Gastroesophageal sphincter (tissue), 4 donors: ENCODE measurements around the gene ZNF296. TPM values are rescaled to one million over a fixed set of nuclear protein-coding genes. Genes with fewer than 3 reads are reported as not detected.

Source experiments
- ATAC-seq: fragments of 150-250 bp; one replicate; pipeline ENCODE4 v1.9.1; 2016; ENCODE audit warnings: mild to moderate bottlenecking, moderate library complexity
- H3K27ac ChIP-seq, 4 donors: fragments of 200-600 bp; sonication (generic) in 3 of 4; 1 replicate in 3 of 4; 2 replicates in 1 of 4; pipeline ENCODE4 v1.5.1; 2016 to 2019
- H3K27me3 ChIP-seq: fragments of 200-600 bp; sonication (generic); one replicate; pipeline ENCODE4 v1.5.1; 2019
- H3K36me3 ChIP-seq, 2 donors: fragments of 200-600 bp; sonication (generic); one replicate each; pipeline ENCODE4 v1.5.1; 2019; ENCODE audit warnings: control low read depth in 1 of 2
- H3K4me1 ChIP-seq, 3 donors: fragments of 200-600 bp; sonication (generic); 1 replicate in 2 of 3; 2 replicates in 1 of 3; pipeline ENCODE4 v1.5.1; 2016 to 2019; ENCODE audit warnings: control low read depth in 2 of 3
- H3K4me3 ChIP-seq, 2 donors: fragments of 200-600 bp; sonication (generic); one replicate each; pipeline ENCODE4 v1.5.1; 2019; ENCODE audit warnings: mild to moderate bottlenecking in 1 of 2, moderate library complexity in 1 of 2
- H3K9me3 ChIP-seq, 3 donors: fragments of 200-600 bp; sonication (generic); one replicate each; pipeline ENCODE4 v1.5.1; 2017 to 2019; ENCODE audit warnings: control low read depth in 2 of 3
- CTCF ChIP-seq, 4 experiments: fragments of 200-600 bp in 2 of 4; fragments of 450-650 bp in 2 of 4; sonication (generic) in 1 of 4; IDR thresholded peaks; one replicate each; pipeline ENCODE4 v1.5.1; 2017 to 2019; ENCODE audit warnings: antibody characterized with exemption in 4 of 4, mild to moderate bottlenecking in 2 of 4, moderate library complexity in 2 of 4
- EP300 ChIP-seq: sonication (generic); formaldehyde crosslinking; IDR thresholded peaks from one replicate; pipeline ENCODE4 v1.6.1; 2017; ENCODE audit warnings: antibody characterized with exemption, mild to moderate bottlenecking
- POLR2A ChIP-seq, 2 donors: fragments of 450-650 bp; IDR thresholded peaks; one replicate each; pipeline ENCODE4 v1.6.1; 2017; ENCODE audit warnings: antibody characterized with exemption in 2 of 2, mild to moderate bottlenecking in 2 of 2, moderate library complexity in 1 of 2
- POLR2AphosphoS5 ChIP-seq: sonication (generic); formaldehyde crosslinking; IDR thresholded peaks from one replicate; pipeline ENCODE4 v1.6.1; 2017; ENCODE audit warnings: antibody characterized with exemption
- WGBS, 2 donors: methylation state at CpG; one replicate each; pipeline ENCODE4 v1.1.5; 2018; ENCODE audit warnings: low coverage in 1 of 2; 5-methylcytosine and 5-hydroxymethylcytosine counted together
- total RNA-seq, 4 donors: library from RNA; depleted of rRNA; stranded (reverse); fragments of >200 nt; gene quantifications; one replicate each; pipeline ENCODE4 v1.1.0, GENCODE V29; 2016

Gene ZNF296
- total RNA-seq, 4 donors from 2014 or later = 0.50 TPM; not detected in 3

DNA sequence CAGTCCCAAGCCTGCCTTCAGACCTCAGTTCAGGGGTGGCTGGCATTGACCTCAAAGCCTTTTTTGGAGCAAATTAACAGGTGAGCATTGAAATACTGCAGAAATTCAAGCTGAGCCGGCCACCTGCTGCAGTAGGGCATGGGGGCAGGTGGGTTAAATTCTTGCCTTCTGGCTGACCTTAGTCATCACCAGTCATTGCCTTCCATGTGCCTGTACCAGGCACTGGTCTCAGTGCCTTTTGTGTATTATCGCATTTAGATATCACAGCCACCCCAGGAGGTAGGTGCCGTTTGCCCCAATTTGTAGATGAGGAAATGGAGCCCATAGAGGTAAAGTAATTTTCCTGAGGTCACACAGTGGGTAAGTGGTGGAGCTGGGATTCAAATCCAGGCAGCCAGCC lies 23.9 kb upstream of the ZNF296 start:
- Histone ChIP-seq H3K27me3 (no peaks in the 10 kb centered on the region), H3K4me3 (no peak overlapping the region), H3K27ac (peak overlapping the region in 3 of 4 donors; percentile 10 to 51 (median 12)), H3K9me3 (no peaks in the 10 kb centered on the region), H3K4me1 (peaks cover 0 to 85% (median 35%) of the 10 kb centered on the region in 3 donors), H3K36me3 (no peaks in the 10 kb centered on the region)
- no peak for ATAC-seq
- no peak for TF ChIP-seq POLR2AphosphoS5
- no CpG with 5 or more reads among the region's 3 CpGs for WGBS, 2 donors

DNA sequence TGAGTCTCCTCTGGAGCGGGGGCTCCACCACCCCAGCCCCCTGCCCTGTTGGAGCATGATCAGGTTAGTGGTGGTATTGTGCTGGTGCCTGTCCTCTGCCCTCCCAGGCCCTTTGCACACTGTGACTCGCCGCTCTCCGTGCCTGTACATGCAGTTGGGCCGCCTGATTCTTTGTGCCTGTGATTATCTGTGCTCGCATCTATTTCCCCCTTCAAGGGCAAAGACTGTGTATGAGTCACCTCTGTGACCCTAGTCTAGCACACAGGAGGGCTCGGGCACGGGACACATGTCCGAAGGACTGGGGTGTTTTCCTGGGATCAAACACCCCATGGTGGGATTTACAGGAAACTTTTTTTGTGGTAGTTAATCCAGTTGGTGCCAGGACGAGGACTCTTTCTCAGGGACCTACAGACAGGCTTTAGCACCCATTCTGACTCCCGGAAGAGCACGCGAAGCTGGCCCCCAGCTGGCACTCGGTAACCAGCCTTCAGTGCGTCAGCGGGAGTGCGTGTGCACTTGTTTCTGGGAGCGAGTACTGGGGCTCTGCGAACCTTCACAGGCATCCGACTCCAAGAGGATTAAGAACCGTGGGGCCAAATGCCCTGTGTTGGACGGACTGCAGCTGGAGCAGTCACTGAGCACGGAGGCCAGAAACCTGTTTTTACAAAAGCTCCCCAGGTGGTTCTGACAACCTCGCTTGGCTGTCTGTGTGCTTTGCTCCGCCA lies 23.4 kb upstream of the ZNF296 start:
- H3K36me3 ChIP-seq = no peaks in the 10 kb centered on the region
- no peaks in the 10 kb centered on the region for H3K27me3 ChIP-seq
- no peak overlapping the region for H3K4me3 ChIP-seq
- TF ChIP-seq POLR2AphosphoS5 (peak; percentile 22), EP300 (no peak), POLR2A (IDR thresholded peaks at IDR 0.05) (no peak), CTCF (IDR thresholded peaks at IDR 0.05) (no peak)
- H3K4me1 ChIP-seq = peaks cover 0 to 85% (median 40%) of the 10 kb centered on the region in 3 donors
- 35 to 59% methylated on average over 4 to 9 of the region's 25 CpGs for WGBS, 2 donors
- ATAC-seq = no peak
- no peaks in the 10 kb centered on the region for H3K9me3 ChIP-seq
- H3K27ac ChIP-seq = peak overlapping the region in 3 of 4 donors; percentile 12 to 51 (median 44)

- Histone ChIP-seq H3K36me3 (no peaks in the 10 kb centered on the region), H3K4me3 (no peak overlapping the region), H3K4me1 (peaks cover 0 to 85% (median 41%) of the 10 kb centered on the region in 3 donors), H3K27ac (peak overlapping the region in 2 of 4 donors; percentile 45 to 51), H3K27me3 (no peaks in the 10 kb centered on the region), H3K9me3 (no peaks in the 10 kb centered on the region)
- peak; percentile 21 for ATAC-seq
- TF ChIP-seq POLR2A (IDR thresholded peaks at IDR 0.05) (no peak), EP300 (no peak), POLR2AphosphoS5 (no peak), CTCF (IDR thresholded peaks at IDR 0.05) (no peak)
- 40% methylated on average over 9 of the region's 15 CpGs; no CpG with 5 or more reads in 1 of the 2 donors for WGBS, 2 donors
Observed at GRCh38 chr19:45098521-45099466, 22.5 kb upstream of the ZNF296 start.

- Histone ChIP-seq H3K4me3 (no peak overlapping the region), H3K4me1 (peaks cover 0 to 82% (median 36%) of the 10 kb centered on the region in 3 donors), H3K9me3 (no peaks in the 10 kb centered on the region), H3K36me3 (no peaks in the 10 kb centered on the region), H3K27me3 (no peaks in the 10 kb centered on the region), H3K27ac (peak overlapping the region in 2 of 4 donors; percentile 44 to 45)
- no peak for TF ChIP-seq EP300
- no peak for TF ChIP-seq POLR2A (IDR thresholded peaks at IDR 0.05)
- no peak for TF ChIP-seq CTCF (IDR thresholded peaks at IDR 0.05)
- TF ChIP-seq POLR2AphosphoS5 = no peak
- WGBS, 2 donors = 18% methylated on average over 2 of the region's 16 CpGs; no CpG with 5 or more reads in 1 of the 2 donors
- ATAC-seq = peak; percentile 37
Observed at GRCh38 chr19:45097776-45098520, 21.7 kb upstream of the ZNF296 start.

DNA sequence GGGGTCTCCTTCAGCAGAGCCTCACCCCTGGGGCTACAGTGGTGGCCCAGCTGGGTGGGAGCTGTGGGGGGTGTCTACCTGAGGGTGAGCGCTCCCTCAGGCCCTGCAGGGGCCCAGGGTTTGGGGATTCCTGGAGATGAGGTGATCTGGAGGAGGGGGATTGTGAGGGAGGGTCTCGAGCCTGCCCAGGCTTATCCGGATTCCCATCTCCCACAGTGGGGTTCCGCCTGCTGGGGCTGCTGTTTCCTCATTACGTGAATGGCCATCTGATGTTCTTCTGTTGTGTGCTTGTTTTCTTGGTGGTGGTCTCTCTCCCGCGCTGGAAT lies 21.1 kb upstream of the ZNF296 start:
- H3K4me1 ChIP-seq = peaks cover 0 to 78% (median 30%) of the 10 kb centered on the region in 3 donors
- H3K27ac ChIP-seq = peak overlapping the region in 1 of 4 donors; percentile 45
- no peak for ATAC-seq
- H3K27me3 ChIP-seq = no peaks in the 10 kb centered on the region
- no peaks in the 10 kb centered on the region for H3K9me3 ChIP-seq
- 75 to 100% methylated on average over 1 to 4 of the region's 7 CpGs for WGBS, 2 donors
- TF ChIP-seq POLR2A (IDR thresholded peaks at IDR 0.05) (no peak), CTCF (IDR thresholded peaks at IDR 0.05) (no peak), POLR2AphosphoS5 (no peak), EP300 (no peak)
- no peak overlapping the region for H3K4me3 ChIP-seq
- no peaks in the 10 kb centered on the region for H3K36me3 ChIP-seq
